A673 (cell line): ENCODE measurements around the gene ITPR3.

Source experiments
- CTCF ChIP-seq: fragments of 300-800, 200-600 bp; sonication (generic); conservative IDR thresholded peaks from 2 replicates; pipeline ENCODE4 v1.5.1; 2017; ENCODE audit warnings: low read depth, mild to moderate bottlenecking, antibody characterized with exemption, low read length, moderate library complexity, mixed read lengths
- EZH2 ChIP-seq: fragments of 200-600 bp; sonication (generic); IDR thresholded peaks from 2 replicates; pipeline ENCODE4 v1.6.1; 2017; ENCODE audit warnings: borderline replicate concordance, low read depth, mild to moderate bottlenecking, mixed read lengths, antibody characterized with exemption, low read length; ENCODE audit not compliant: poor library complexity, severe bottlenecking

- TF ChIP-seq CTCF (no peak), EZH2 (no peak)
Observed at GRCh38 chr6:33699739-33700138, 78.6 kb downstream of the ITPR3 start.
